Measurements from ENCODE around the gene COPB1.

Gene COPB1

GRCh38 chr11:14444441-14445189, 55.0 kb downstream of the COPB1 start:
- in situ Hi-C loops (cut with HindIII; ENCODE audit: low sequenced_read_pairs): no loop called here
- no peak overlapping the region for H3K4me3 ChIP-seq (ENCODE audit: low read depth, low read length)
- no peak for DNase-seq (ENCODE audit: low read depth)
- TF ChIP-seq, protein P1, sequence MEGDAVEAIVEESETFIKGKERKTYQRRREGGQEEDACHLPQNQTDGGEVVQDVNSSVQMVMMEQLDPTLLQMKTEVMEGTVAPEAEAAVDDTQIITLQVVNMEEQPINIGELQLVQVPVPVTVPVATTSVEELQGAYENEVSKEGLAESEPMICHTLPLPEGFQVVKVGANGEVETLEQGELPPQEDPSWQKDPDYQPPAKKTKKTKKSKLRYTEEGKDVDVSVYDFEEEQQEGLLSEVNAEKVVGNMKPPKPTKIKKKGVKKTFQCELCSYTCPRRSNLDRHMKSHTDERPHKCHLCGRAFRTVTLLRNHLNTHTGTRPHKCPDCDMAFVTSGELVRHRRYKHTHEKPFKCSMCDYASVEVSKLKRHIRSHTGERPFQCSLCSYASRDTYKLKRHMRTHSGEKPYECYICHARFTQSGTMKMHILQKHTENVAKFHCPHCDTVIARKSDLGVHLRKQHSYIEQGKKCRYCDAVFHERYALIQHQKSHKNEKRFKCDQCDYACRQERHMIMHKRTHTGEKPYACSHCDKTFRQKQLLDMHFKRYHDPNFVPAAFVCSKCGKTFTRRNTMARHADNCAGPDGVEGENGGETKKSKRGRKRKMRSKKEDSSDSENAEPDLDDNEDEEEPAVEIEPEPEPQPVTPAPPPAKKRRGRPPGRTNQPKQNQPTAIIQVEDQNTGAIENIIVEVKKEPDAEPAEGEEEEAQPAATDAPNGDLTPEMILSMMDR (IDR thresholded peaks at IDR 0.05; ENCODE audit: low read depth, low read length, missing control alignments): no peak

DNA sequence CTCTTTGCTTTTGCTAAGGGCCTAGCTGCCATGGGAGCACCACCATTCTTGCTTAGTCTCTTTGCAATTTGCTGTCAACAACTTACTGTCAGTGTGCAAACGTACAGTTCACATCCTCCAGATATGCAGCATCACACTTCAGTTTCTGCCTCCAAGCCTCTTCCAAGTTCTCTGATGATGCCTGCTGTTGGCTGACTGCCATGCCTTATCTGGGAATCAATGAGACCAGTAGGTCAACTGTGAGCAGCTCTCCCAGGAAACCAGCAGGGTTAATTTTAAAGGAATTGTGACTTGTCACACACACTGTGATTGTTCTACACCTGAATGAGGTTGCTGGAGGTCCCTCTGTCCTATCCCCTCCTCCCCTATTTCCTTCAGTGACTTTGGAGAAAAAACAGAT, 56.0 kb downstream of the COPB1 start:
- H3K4me3 ChIP-seq (ENCODE audit: low read depth, low read length): no peak overlapping the region
- in situ Hi-C loops (cut with HindIII; ENCODE audit: low sequenced_read_pairs): no loop called here
- no peak for DNase-seq (ENCODE audit: low read depth)
- TF ChIP-seq, protein P1 (IDR thresholded peaks at IDR 0.05; ENCODE audit: low read depth, low read length, missing control alignments): no peak

- in situ Hi-C loops (cut with HindIII; ENCODE audit: low sequenced_read_pairs): no loop called here
- no peak overlapping the region for H3K4me3 ChIP-seq (ENCODE audit: low read depth, low read length)
- TF ChIP-seq, protein P1 (IDR thresholded peaks at IDR 0.05; ENCODE audit: low read depth, low read length, missing control alignments): no peak
- DNase-seq (ENCODE audit: low read depth): no peak
These were observed 63.7 kb downstream of the COPB1 start for GRCh38 chr11:14435717-14436512.

DNA sequence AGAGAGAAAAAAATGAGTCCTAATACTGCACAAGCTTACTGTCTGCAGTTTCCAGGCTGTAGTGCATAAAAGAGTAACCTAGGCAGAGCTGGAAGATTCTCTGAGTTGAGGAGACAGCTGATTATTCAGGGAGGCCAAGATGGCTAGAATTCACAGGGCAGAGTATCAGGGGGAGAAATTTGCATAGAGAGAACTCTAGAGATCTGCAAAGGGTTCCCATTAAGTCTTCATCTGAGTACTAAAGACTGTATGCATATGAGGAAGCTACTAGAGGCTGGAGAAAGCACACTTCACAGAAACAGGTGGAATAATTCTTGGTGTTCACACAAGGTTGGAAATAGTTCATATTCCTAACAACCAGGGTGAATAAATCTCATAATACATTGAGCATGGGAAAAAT, 74.0 kb downstream of the COPB1 start:
- in situ Hi-C loops (cut with HindIII; ENCODE audit: low sequenced_read_pairs): no loop called here
- TF ChIP-seq, protein P1 (IDR thresholded peaks at IDR 0.05; ENCODE audit: low read depth, low read length, missing control alignments): no peak
- H3K4me3 ChIP-seq (ENCODE audit: low read depth, low read length): no peak overlapping the region
- no peak for DNase-seq (ENCODE audit: low read depth)

- no peak overlapping the region for H3K4me3 ChIP-seq (ENCODE audit: low read depth, low read length)
- TF ChIP-seq, protein P1 (IDR thresholded peaks at IDR 0.05; ENCODE audit: low read depth, low read length, missing control alignments): no peak
- in situ Hi-C loops (cut with HindIII; ENCODE audit: low sequenced_read_pairs): no loop called here
- no peak for DNase-seq (ENCODE audit: low read depth)
These were observed 75.5 kb downstream of the COPB1 start for GRCh38 chr11:14424096-14424495.

GRCh38 chr11:14423633-14424032, 76.0 kb downstream of the COPB1 start:
- peak; percentile 40 for DNase-seq (ENCODE audit: low read depth)
- in situ Hi-C loops (cut with HindIII; ENCODE audit: low sequenced_read_pairs): no loop called here
- H3K4me3 ChIP-seq (ENCODE audit: low read depth, low read length): no peak overlapping the region
- TF ChIP-seq, protein P1 (IDR thresholded peaks at IDR 0.05; ENCODE audit: low read depth, low read length, missing control alignments): no peak

All from astrocyte of the cerebellum (primary cell).